Measurements from ENCODE around the gene TPX2.

TPX2 gene

GRCh38 chr20:31790401-31790800 lies 51.3 kb downstream of the TPX2 start:
- peaks cover 10% of the 10 kb centered on the region for H3K36me3 ChIP-seq (ENCODE audit: control insufficient read depth, insufficient read depth, low read length)
- no peak overlapping the region for H3K56ac ChIP-seq (ENCODE audit: low read length)
- H3K79me2 ChIP-seq (ENCODE audit: control insufficient read depth, insufficient read depth, low read length): no peaks in the 10 kb centered on the region
- no peak overlapping the region for H2BK5ac ChIP-seq (ENCODE audit: low read length)
- H3K4me1 ChIP-seq (ENCODE audit: control insufficient read depth, low read depth, low read length): no peaks in the 10 kb centered on the region
- H3K27me3 ChIP-seq (ENCODE audit: insufficient read depth, low read length, poor library complexity): no peaks in the 10 kb centered on the region
- H3K4me2 ChIP-seq (ENCODE audit: low read length): no peak overlapping the region
- no peak overlapping the region for H4K5ac ChIP-seq (ENCODE audit: low read length)
- no peak overlapping the region for H3K9ac ChIP-seq (ENCODE audit: low read length)
- H2BK15ac ChIP-seq (replicated peaks; ENCODE audit: low read depth): no peak overlapping the region
- H4K8ac ChIP-seq (ENCODE audit: low read depth, low read length): no peak overlapping the region
- H3K79me1 ChIP-seq (ENCODE audit: low read length): no peaks in the 10 kb centered on the region
- no peak overlapping the region for H2BK120ac ChIP-seq (ENCODE audit: low read depth, low read length)
- H3K18ac ChIP-seq (ENCODE audit: low read length): no peak overlapping the region
- no peak overlapping the region for H3K27ac ChIP-seq (ENCODE audit: low read depth, low read length)
- H3K23ac ChIP-seq (ENCODE audit: low read length): no peak overlapping the region
- no peak for DNase-seq
- H3K4ac ChIP-seq (ENCODE audit: low read depth, low read length): no peak overlapping the region
- no peak overlapping the region for H3K4me3 ChIP-seq (ENCODE audit: low read length)
- no peak overlapping the region for H2AK5ac ChIP-seq (ENCODE audit: low read length)
- WGBS (ENCODE audit: extremely low coverage, insufficient coverage, low lambda C conversion rate): no CpG with 5 or more reads among the region's 3 CpGs

- Histone ChIP-seq H3K23ac (ENCODE audit: low read length) (no peak overlapping the region), H3K27ac (ENCODE audit: low read depth, low read length) (no peak overlapping the region), H3K79me1 (ENCODE audit: low read length) (no peaks in the 10 kb centered on the region), H3K4me1 (ENCODE audit: control insufficient read depth, low read depth, low read length) (no peaks in the 10 kb centered on the region), H3K4ac (ENCODE audit: low read depth, low read length) (no peak overlapping the region), H4K8ac (ENCODE audit: low read depth, low read length) (no peak overlapping the region), H3K79me2 (ENCODE audit: control insufficient read depth, insufficient read depth, low read length) (no peaks in the 10 kb centered on the region), H2AK5ac (ENCODE audit: low read length) (no peak overlapping the region), H2BK5ac (ENCODE audit: low read length) (no peak overlapping the region), H2BK15ac (replicated peaks; ENCODE audit: low read depth) (no peak overlapping the region), H3K27me3 (ENCODE audit: insufficient read depth, low read length, poor library complexity) (no peaks in the 10 kb centered on the region), H3K4me2 (ENCODE audit: low read length) (no peak overlapping the region), H3K36me3 (ENCODE audit: control insufficient read depth, insufficient read depth, low read length) (peaks cover 19% of the 10 kb centered on the region), H4K5ac (ENCODE audit: low read length) (no peak overlapping the region), H3K9ac (ENCODE audit: low read length) (no peak overlapping the region), H3K18ac (ENCODE audit: low read length) (no peak overlapping the region), H2BK120ac (ENCODE audit: low read depth, low read length) (no peak overlapping the region), H3K4me3 (ENCODE audit: low read length) (no peak overlapping the region), H3K56ac (ENCODE audit: low read length) (no peak overlapping the region)
- no peak for DNase-seq
- no CpG with 5 or more reads among the region's 3 CpGs for WGBS (ENCODE audit: extremely low coverage, insufficient coverage, low lambda C conversion rate)
Measured at GRCh38 chr20:31797364-31797763, 58.3 kb downstream of the TPX2 start.

- Histone ChIP-seq H3K56ac (ENCODE audit: low read length) (no peak overlapping the region), H3K4me2 (ENCODE audit: low read length) (no peak overlapping the region), H3K79me2 (ENCODE audit: control insufficient read depth, insufficient read depth, low read length) (no peaks in the 10 kb centered on the region), H2BK5ac (ENCODE audit: low read length) (no peak overlapping the region), H3K18ac (ENCODE audit: low read length) (no peak overlapping the region), H3K23ac (ENCODE audit: low read length) (no peak overlapping the region), H3K79me1 (ENCODE audit: low read length) (no peaks in the 10 kb centered on the region), H2AK5ac (ENCODE audit: low read length) (no peak overlapping the region), H3K36me3 (ENCODE audit: control insufficient read depth, insufficient read depth, low read length) (peaks cover 15% of the 10 kb centered on the region), H3K27ac (ENCODE audit: low read depth, low read length) (no peak overlapping the region), H3K4me3 (ENCODE audit: low read length) (no peak overlapping the region), H4K5ac (ENCODE audit: low read length) (no peak overlapping the region), H4K8ac (ENCODE audit: low read depth, low read length) (no peak overlapping the region), H3K4ac (ENCODE audit: low read depth, low read length) (no peak overlapping the region), H3K27me3 (ENCODE audit: insufficient read depth, low read length, poor library complexity) (no peaks in the 10 kb centered on the region), H2BK15ac (replicated peaks; ENCODE audit: low read depth) (no peak overlapping the region), H3K4me1 (ENCODE audit: control insufficient read depth, low read depth, low read length) (no peaks in the 10 kb centered on the region), H3K9ac (ENCODE audit: low read length) (no peak overlapping the region), H2BK120ac (ENCODE audit: low read depth, low read length) (no peak overlapping the region)
- DNase-seq: no peak
- WGBS (ENCODE audit: extremely low coverage, insufficient coverage, low lambda C conversion rate): no CpG with 5 or more reads among the region's 7 CpGs
Measured at GRCh38 chr20:31801508-31801907, 62.4 kb downstream of the TPX2 start.

GRCh38 chr20:31803552-31804291 lies 64.6 kb downstream of the TPX2 start:
- Histone ChIP-seq H3K4ac (ENCODE audit: low read depth, low read length) (no peak overlapping the region), H3K23ac (ENCODE audit: low read length) (no peak overlapping the region), H2BK15ac (replicated peaks; ENCODE audit: low read depth) (no peak overlapping the region), H3K79me2 (ENCODE audit: control insufficient read depth, insufficient read depth, low read length) (no peaks in the 10 kb centered on the region), H4K8ac (ENCODE audit: low read depth, low read length) (no peak overlapping the region), H3K36me3 (ENCODE audit: control insufficient read depth, insufficient read depth, low read length) (peaks cover 9% of the 10 kb centered on the region), H3K4me1 (ENCODE audit: control insufficient read depth, low read depth, low read length) (no peaks in the 10 kb centered on the region), H3K4me3 (ENCODE audit: low read length) (no peak overlapping the region), H3K56ac (ENCODE audit: low read length) (no peak overlapping the region), H3K27me3 (ENCODE audit: insufficient read depth, low read length, poor library complexity) (no peaks in the 10 kb centered on the region), H2AK5ac (ENCODE audit: low read length) (no peak overlapping the region), H3K27ac (ENCODE audit: low read depth, low read length) (no peak overlapping the region), H3K79me1 (ENCODE audit: low read length) (no peaks in the 10 kb centered on the region), H3K18ac (ENCODE audit: low read length) (no peak overlapping the region), H3K9ac (ENCODE audit: low read length) (no peak overlapping the region), H2BK5ac (ENCODE audit: low read length) (no peak overlapping the region), H3K4me2 (ENCODE audit: low read length) (no peak overlapping the region), H2BK120ac (ENCODE audit: low read depth, low read length) (no peak overlapping the region), H4K5ac (ENCODE audit: low read length) (no peak overlapping the region)
- 100% methylated on average over 2 of the region's 7 CpGs for WGBS (ENCODE audit: extremely low coverage, insufficient coverage, low lambda C conversion rate)
- no peak for DNase-seq

GRCh38 chr20:31806564-31807355 lies 67.7 kb downstream of the TPX2 start:
- no peak for DNase-seq
- H3K79me1 ChIP-seq (ENCODE audit: low read length): no peaks in the 10 kb centered on the region
- H3K4me1 ChIP-seq (ENCODE audit: control insufficient read depth, low read depth, low read length): no peaks in the 10 kb centered on the region
- no peak overlapping the region for H3K27ac ChIP-seq (ENCODE audit: low read depth, low read length)
- peaks cover 3% of the 10 kb centered on the region for H3K36me3 ChIP-seq (ENCODE audit: control insufficient read depth, insufficient read depth, low read length)
- H2AK5ac ChIP-seq (ENCODE audit: low read length): no peak overlapping the region
- WGBS (ENCODE audit: extremely low coverage, insufficient coverage, low lambda C conversion rate): no CpG with 5 or more reads among the region's 8 CpGs
- no peak overlapping the region for H4K8ac ChIP-seq (ENCODE audit: low read depth, low read length)
- H2BK15ac ChIP-seq (replicated peaks; ENCODE audit: low read depth): no peak overlapping the region
- no peak overlapping the region for H3K4me3 ChIP-seq (ENCODE audit: low read length)
- H3K23ac ChIP-seq (ENCODE audit: low read length): no peak overlapping the region
- no peak overlapping the region for H3K9ac ChIP-seq (ENCODE audit: low read length)
- H3K27me3 ChIP-seq (ENCODE audit: insufficient read depth, low read length, poor library complexity): no peaks in the 10 kb centered on the region
- no peak overlapping the region for H3K4me2 ChIP-seq (ENCODE audit: low read length)
- H3K79me2 ChIP-seq (ENCODE audit: control insufficient read depth, insufficient read depth, low read length): no peaks in the 10 kb centered on the region
- H2BK5ac ChIP-seq (ENCODE audit: low read length): no peak overlapping the region
- no peak overlapping the region for H3K4ac ChIP-seq (ENCODE audit: low read depth, low read length)
- H2BK120ac ChIP-seq (ENCODE audit: low read depth, low read length): no peak overlapping the region
- no peak overlapping the region for H4K5ac ChIP-seq (ENCODE audit: low read length)
- H3K56ac ChIP-seq (ENCODE audit: low read length): no peak overlapping the region
- H3K18ac ChIP-seq (ENCODE audit: low read length): no peak overlapping the region

Measured in mesendoderm (in vitro differentiated cells).